ENCODE data around the gene TMEM255B. TPM values are rescaled to one million over a fixed set of nuclear protein-coding genes. Genes with fewer than 3 reads are reported as not detected.

TMEM255B gene
- total RNA-seq, 1 donor from 2014 or later, result 0.26 TPM

DNA sequence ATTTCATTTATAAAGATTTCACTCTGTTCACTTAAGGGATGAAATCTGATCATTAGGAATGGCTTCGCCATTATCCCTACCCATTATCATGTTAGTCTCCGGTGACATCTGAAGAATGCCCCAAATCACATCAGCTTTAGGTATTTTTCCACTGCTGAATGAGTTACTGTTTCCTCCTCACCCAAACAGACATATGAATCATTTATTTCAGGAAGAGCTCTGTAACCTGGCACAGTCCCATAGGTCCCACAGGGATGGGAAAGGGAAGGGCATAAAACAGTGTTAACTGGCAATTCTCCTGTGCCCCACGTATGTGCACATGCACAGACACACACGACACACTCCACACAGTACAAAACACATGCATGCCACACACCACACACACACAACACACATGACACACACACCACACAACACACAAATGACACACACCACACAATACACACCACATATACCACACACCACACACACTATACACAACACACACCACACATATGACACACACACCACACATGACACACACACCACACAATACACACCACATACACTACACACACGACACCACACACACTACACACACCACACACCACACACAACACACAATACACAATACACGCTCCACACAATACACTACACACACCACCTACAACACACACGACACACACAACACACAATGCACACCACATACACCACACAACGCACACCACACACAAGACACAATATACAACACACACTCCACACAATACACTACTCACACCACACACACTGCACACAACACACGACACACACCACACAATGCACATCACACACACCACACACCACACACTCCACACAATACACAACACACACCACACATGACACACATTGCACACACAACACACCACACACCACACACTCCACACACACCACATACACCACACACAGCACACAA is 15.4 kb downstream of the TMEM255B start:
- Histone ChIP-seq H3F3A (ENCODE audit: low read depth) (no peaks in the 10 kb centered on the region), H3K9ac (no peak overlapping the region), H3K9me3 (ENCODE audit: low read depth) (no peaks in the 10 kb centered on the region), H2AFZ (replicated peaks) (no peak overlapping the region), H3K4me1 (no peaks in the 10 kb centered on the region), H3K27me3 (no peaks in the 10 kb centered on the region), H3K4me2 (no peak overlapping the region), H4K20me1 (ENCODE audit: low read depth) (peaks cover 15% of the 10 kb centered on the region), H3K27ac (no peak overlapping the region), H3K36me3 (no peaks in the 10 kb centered on the region), H3K4me3 (no peak overlapping the region), H3K79me2 (ENCODE audit: low read depth) (no peaks in the 10 kb centered on the region)
- TF ChIP-seq CTCF (IDR thresholded peaks at IDR 0.05) (no peak), EZH2phosphoT487 (IDR thresholded peaks at IDR 0.05) (no peak), EZH2 (IDR thresholded peaks at IDR 0.05) (no peak)
- Mint-ChIP-seq H3K27ac (no peak overlapping the region), H3K4me3 (no peak overlapping the region), H3K36me3 (no peaks in the 10 kb centered on the region), H3K4me1 (no peaks in the 10 kb centered on the region), H3K27me3 (ENCODE audit: insufficient read depth, low read depth) (peaks cover 8% of the 10 kb centered on the region), H3K9me3 (peaks cover 2% of the 10 kb centered on the region)
- no peak for DNase-seq (ENCODE audit: low spot score)

GRCh38 chr13:113775451-113776145 is 16.6 kb downstream of the TMEM255B start:
- no peak for TF ChIP-seq EZH2phosphoT487 (IDR thresholded peaks at IDR 0.05)
- TF ChIP-seq EZH2 (IDR thresholded peaks at IDR 0.05), result no peak
- TF ChIP-seq CTCF (IDR thresholded peaks at IDR 0.05), result no peak
- H3K9me3 Mint-ChIP-seq, result peaks cover 2% of the 10 kb centered on the region
- Histone ChIP-seq H3K4me2 (no peak overlapping the region), H3F3A (ENCODE audit: low read depth) (no peaks in the 10 kb centered on the region), H3K27ac (no peak overlapping the region), H3K9me3 (ENCODE audit: low read depth) (no peaks in the 10 kb centered on the region), H3K4me3 (no peak overlapping the region), H2AFZ (replicated peaks) (no peak overlapping the region), H3K79me2 (ENCODE audit: low read depth) (no peaks in the 10 kb centered on the region), H3K36me3 (no peaks in the 10 kb centered on the region), H3K9ac (no peak overlapping the region), H4K20me1 (ENCODE audit: low read depth) (peaks cover 17% of the 10 kb centered on the region), H3K27me3 (peaks cover 4% of the 10 kb centered on the region), H3K4me1 (no peaks in the 10 kb centered on the region)
- H3K27ac Mint-ChIP-seq, result no peak overlapping the region
- H3K27me3 Mint-ChIP-seq (ENCODE audit: insufficient read depth, low read depth), result peaks cover 8% of the 10 kb centered on the region
- no peaks in the 10 kb centered on the region for H3K4me1 Mint-ChIP-seq
- no peak for DNase-seq (ENCODE audit: low spot score)
- H3K36me3 Mint-ChIP-seq, result no peaks in the 10 kb centered on the region
- no peak overlapping the region for H3K4me3 Mint-ChIP-seq

DNA sequence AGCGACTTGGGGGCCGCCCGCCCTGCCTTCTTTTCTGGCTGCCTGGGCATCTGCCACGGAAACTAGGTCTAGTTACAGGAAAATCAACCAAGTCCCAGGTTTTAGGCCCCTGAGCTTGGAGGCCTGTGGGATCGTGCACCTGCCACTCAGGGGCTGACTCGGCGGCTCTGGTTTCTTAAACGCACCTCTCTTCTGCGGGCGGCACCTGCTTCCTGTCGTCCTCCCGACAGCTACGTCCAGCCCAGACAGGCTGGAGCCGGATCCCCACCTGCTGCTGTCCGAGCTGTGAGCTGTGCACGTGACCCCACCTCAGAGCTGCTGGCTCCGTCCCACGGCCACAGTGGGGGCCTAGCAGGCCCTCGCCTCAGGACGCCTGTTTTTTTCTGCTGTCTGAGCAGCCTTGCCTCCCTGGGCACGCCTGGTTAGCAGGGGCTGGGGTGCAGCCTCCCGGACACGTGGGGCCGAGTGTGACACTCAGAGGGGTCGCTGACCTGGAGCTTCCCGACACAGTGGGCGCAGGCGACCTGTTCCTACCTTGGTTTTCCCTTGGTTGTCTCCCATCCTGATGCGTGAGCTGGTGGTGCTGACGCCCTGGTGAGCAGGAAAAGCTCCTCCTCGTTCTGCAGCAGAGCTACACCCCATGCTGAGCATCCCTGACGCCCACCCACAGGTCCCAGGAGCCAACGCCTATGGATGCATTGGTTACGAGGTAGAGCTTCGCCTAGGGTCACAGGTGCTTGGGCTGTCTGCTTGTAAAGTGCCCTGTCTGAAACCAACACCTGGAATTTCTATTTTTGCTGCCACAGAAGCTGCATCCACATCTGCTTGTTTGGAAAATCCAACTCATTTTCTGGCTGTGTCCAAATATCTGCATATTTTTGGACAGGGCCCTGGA is 17.5 kb downstream of the TMEM255B start:
- no peaks in the 10 kb centered on the region for H3K4me1 Mint-ChIP-seq
- no peak overlapping the region for H3K4me3 Mint-ChIP-seq
- peaks cover 17% of the 10 kb centered on the region for H4K20me1 ChIP-seq (ENCODE audit: low read depth)
- H2AFZ ChIP-seq (replicated peaks), result no peak overlapping the region
- no peak for TF ChIP-seq CTCF (IDR thresholded peaks at IDR 0.05)
- no peak for TF ChIP-seq EZH2phosphoT487 (IDR thresholded peaks at IDR 0.05)
- no peak for TF ChIP-seq EZH2 (IDR thresholded peaks at IDR 0.05)
- H3K9me3 Mint-ChIP-seq, result peaks cover 2% of the 10 kb centered on the region
- H3K27me3 Mint-ChIP-seq (ENCODE audit: insufficient read depth, low read depth), result peaks cover 8% of the 10 kb centered on the region
- no peak overlapping the region for H3K4me2 ChIP-seq
- no peak overlapping the region for H3K27ac ChIP-seq
- no peaks in the 10 kb centered on the region for H3F3A ChIP-seq (ENCODE audit: low read depth)
- H3K9me3 ChIP-seq (ENCODE audit: low read depth), result no peaks in the 10 kb centered on the region
- no peaks in the 10 kb centered on the region for H3K36me3 ChIP-seq
- no peaks in the 10 kb centered on the region for H3K36me3 Mint-ChIP-seq
- no peak for DNase-seq (ENCODE audit: low spot score)
- no peak overlapping the region for H3K27ac Mint-ChIP-seq
- no peaks in the 10 kb centered on the region for H3K79me2 ChIP-seq (ENCODE audit: low read depth)
- no peaks in the 10 kb centered on the region for H3K4me1 ChIP-seq
- no peak overlapping the region for H3K9ac ChIP-seq
- peaks cover 4% of the 10 kb centered on the region for H3K27me3 ChIP-seq
- no peak overlapping the region for H3K4me3 ChIP-seq

All from neural progenitor cell (in vitro differentiated cells).